ENCODE results near the gene MYBPC1. TPM values are rescaled to one million over a fixed set of nuclear protein-coding genes. Genes with fewer than 3 reads are reported as not detected.
"Not testable (repeated sequence)": the region's sequence is repeated elsewhere in the genome, so short reads cannot be mapped to it uniquely, and the experiment has no call there.

The MYBPC1 gene
- total and polyA plus RNA-seq, 7 donors, result 1,084 to 7,509 (median 4,088) TPM

DNA sequence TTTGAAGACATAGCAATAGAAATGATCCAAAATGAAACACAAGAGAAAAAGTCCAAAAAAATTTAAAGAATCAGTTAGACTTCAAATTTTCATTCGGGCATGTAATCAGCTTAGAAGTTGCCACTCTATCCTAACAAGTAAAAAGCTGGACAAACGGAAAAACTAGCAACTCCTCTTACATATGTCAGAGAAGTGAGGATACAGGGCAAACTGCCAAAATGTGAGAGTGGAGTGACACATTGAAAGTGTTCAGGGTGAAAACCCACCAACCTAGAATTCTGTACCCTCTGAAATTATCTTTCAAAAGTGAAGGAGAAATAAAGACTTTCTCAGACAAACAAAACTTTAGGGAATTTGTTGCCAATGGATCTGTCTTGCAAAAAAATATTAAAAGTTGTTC, 60.6 kb downstream of the MYBPC1 start:
- H3K27ac ChIP-seq, result no peak overlapping the region
- no peaks in the 10 kb centered on the region for H3K27me3 ChIP-seq (ENCODE audit: insufficient read depth in 3 of 3, low read length in 2 of 3)
- no peak for ATAC-seq
- WGBS, 3 donors, result 37 to 48% (median 42%) methylated on average over 2 of the region's 2 CpGs
- H3K4me1 ChIP-seq, result no peaks in the 10 kb centered on the region
- DNase-seq, result no peak
- intact Hi-C loops (cut with DNase I), result loop anchor here in 1 of 2 donors (10.0 kb wide), 1 partner anchor 341 kb away; no protein-coding TSS in a partner anchor
- H3K36me3 ChIP-seq (ENCODE audit: insufficient read depth in 1 of 2, low read depth in 1 of 2), result peaks cover 3 to 100% of the 10 kb centered on the region in 2 donors
- TF ChIP-seq, protein P1, sequence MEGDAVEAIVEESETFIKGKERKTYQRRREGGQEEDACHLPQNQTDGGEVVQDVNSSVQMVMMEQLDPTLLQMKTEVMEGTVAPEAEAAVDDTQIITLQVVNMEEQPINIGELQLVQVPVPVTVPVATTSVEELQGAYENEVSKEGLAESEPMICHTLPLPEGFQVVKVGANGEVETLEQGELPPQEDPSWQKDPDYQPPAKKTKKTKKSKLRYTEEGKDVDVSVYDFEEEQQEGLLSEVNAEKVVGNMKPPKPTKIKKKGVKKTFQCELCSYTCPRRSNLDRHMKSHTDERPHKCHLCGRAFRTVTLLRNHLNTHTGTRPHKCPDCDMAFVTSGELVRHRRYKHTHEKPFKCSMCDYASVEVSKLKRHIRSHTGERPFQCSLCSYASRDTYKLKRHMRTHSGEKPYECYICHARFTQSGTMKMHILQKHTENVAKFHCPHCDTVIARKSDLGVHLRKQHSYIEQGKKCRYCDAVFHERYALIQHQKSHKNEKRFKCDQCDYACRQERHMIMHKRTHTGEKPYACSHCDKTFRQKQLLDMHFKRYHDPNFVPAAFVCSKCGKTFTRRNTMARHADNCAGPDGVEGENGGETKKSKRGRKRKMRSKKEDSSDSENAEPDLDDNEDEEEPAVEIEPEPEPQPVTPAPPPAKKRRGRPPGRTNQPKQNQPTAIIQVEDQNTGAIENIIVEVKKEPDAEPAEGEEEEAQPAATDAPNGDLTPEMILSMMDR (IDR thresholded peaks at IDR 0.05), result no peak
- no peak overlapping the region for H3K4me3 ChIP-seq
- H3K9me3 ChIP-seq, result no peaks in the 10 kb centered on the region

DNA sequence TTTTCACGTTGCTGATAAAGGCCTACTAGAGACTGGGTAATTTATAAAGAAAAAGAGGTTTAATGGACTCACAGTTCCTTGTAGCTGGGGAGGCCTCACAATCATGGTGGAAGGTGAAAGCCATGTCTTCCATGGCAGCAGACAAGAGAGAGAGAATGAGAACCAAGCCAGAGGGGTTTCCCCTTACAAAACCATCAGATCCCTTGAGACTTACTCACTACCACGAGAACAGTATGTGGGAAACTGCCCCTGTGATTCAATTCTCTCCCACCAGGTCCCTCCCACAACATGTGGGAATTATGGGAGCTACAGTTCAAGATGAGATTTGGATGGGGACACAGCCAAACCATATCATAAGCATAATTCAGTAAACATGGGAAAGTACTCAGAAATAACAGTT, 65.9 kb downstream of the MYBPC1 start:
- H3K4me1 ChIP-seq; H3K9me3 ChIP-seq; intact Hi-C loops (cut with DNase I); H3K27ac ChIP-seq; H3K27me3 ChIP-seq (ENCODE audit: insufficient read depth in 3 of 3, low read length in 2 of 3); H3K4me3 ChIP-seq; DNase-seq: not testable (repeated sequence)
- H3K36me3 ChIP-seq (ENCODE audit: insufficient read depth in 1 of 2, low read depth in 1 of 2), result peaks cover 0 to 100% of the 10 kb centered on the region in 2 donors
- ATAC-seq, result peak in 2 of 4 donors; percentile 41 to 49
- 41 to 46% (median 43%) methylated on average over 2 of the region's 2 CpGs for WGBS, 3 donors

DNA sequence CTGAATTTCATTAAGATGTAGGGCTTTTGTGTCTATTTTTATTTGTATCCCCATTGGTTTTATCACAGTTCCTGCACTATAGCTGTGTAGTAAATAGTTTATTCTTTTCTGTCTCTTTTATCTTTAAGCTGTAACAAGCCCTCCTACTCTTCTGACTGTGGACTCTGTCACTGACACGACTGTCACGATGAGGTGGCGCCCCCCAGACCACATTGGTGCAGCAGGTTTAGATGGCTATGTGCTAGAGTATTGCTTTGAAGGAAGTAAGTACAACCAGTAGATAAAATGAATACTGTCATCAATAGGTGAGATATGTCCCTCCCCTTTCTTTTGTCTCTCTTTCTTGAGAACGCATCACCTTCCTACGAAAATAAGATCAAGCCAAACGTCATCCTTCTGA, 68.5 kb downstream of the MYBPC1 start:
- no peak overlapping the region for H3K4me3 ChIP-seq
- H3K4me1 ChIP-seq, result no peaks in the 10 kb centered on the region
- H3K27ac ChIP-seq, result peak overlapping the region; percentile 19
- TF ChIP-seq, protein P1 (IDR thresholded peaks at IDR 0.05), result no peak
- no peaks in the 10 kb centered on the region for H3K27me3 ChIP-seq (ENCODE audit: insufficient read depth in 3 of 3, low read length in 2 of 3)
- ATAC-seq (no peak), DNase-seq (no peak)
- no peaks in the 10 kb centered on the region for H3K9me3 ChIP-seq
- WGBS, 3 donors, result 73 to 85% (median 76%) methylated on average over 6 of the region's 6 CpGs
- intact Hi-C loops (cut with DNase I), result no loop called here
- peaks cover 0 to 98% of the 10 kb centered on the region in 2 donors for H3K36me3 ChIP-seq (ENCODE audit: insufficient read depth in 1 of 2, low read depth in 1 of 2)

DNA sequence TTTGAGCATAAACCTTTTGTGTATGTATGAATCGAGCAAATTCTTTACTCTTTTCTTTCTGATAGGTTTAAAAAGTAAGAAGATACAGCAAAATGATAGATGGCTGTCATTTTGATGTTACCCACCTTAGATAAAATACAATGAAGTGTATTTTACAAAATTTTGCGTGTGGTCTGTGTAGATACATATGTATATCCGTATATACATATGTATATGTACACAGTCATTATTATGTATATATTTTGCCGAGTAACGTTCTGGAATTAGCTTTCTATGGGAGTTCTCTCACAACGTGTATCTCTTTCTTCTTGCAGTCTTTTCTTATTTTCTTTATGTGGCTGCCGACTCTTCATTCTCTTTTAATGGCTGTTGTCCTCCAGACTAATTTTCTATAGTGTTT, 70.2 kb downstream of the MYBPC1 start:
- no peak overlapping the region for H3K4me3 ChIP-seq
- no peaks in the 10 kb centered on the region for H3K4me1 ChIP-seq
- DNase-seq (no peak), ATAC-seq (no peak)
- WGBS, 3 donors, result 59 to 65% (median 60%) methylated on average over 7 of the region's 7 CpGs
- peaks cover 0 to 97% of the 10 kb centered on the region in 2 donors for H3K36me3 ChIP-seq (ENCODE audit: insufficient read depth in 1 of 2, low read depth in 1 of 2)
- TF ChIP-seq, protein P1 (IDR thresholded peaks at IDR 0.05), result no peak
- intact Hi-C loops (cut with DNase I), result loop anchor here in 1 of 2 donors (5.0 kb wide), 1 partner anchor 33 kb away; no protein-coding TSS in a partner anchor
- H3K9me3 ChIP-seq, result no peaks in the 10 kb centered on the region
- no peaks in the 10 kb centered on the region for H3K27me3 ChIP-seq (ENCODE audit: insufficient read depth in 3 of 3, low read length in 2 of 3)
- H3K27ac ChIP-seq, result peak overlapping the region; percentile 31

DNA sequence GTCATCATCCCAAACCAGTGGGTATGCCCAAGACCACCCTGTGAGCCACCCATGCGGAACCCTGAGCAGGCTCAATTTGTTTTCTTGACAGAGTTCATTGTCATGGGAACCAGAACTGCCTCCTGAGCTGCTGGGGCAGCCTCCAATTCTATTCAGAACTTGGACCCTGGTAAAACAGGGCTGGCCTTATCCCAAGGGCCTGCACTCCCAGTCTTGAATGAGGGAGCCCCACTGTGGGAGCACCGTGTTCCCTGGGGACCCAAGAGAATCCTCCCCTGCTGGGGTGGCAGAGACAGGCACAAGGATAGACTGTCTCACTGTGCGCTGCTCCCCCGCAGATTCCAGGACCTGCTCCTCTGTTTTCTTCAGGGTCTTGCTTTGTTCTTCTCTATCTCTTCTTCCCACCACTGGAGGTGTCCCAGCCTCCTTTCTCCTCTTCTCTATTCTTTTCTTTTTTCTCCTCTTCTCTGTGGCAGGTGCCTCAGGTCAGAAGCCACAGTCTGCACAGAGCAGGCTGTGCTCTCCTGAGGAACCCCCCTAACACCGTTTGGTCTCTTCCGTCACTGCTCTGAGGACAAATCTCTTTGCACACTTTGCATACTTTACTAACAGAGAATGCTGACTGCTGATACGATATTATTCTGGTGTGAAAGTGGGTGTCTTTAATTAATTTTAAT, 71.4 kb downstream of the MYBPC1 start:
- peaks cover 0 to 96% of the 10 kb centered on the region in 2 donors for H3K36me3 ChIP-seq (ENCODE audit: insufficient read depth in 1 of 2, low read depth in 1 of 2)
- no peaks in the 10 kb centered on the region for H3K27me3 ChIP-seq (ENCODE audit: insufficient read depth in 3 of 3, low read length in 2 of 3)
- no peak for DNase-seq
- peak in 2 of 4 donors; percentile 10 to 14 for ATAC-seq
- H3K9me3 ChIP-seq, result no peaks in the 10 kb centered on the region
- H3K4me1 ChIP-seq, result no peaks in the 10 kb centered on the region
- H3K4me3 ChIP-seq, result no peak overlapping the region
- TF ChIP-seq, protein P1 (IDR thresholded peaks at IDR 0.05), result no peak
- intact Hi-C loops (cut with DNase I), result loop anchor here in 1 of 2 donors (5.0 kb wide), 1 partner anchor 34 kb away; no protein-coding TSS in a partner anchor
- WGBS, 3 donors, result 63 to 80% (median 71%) methylated on average over 7 of the region's 7 CpGs
- peak overlapping the region; percentile 7 for H3K27ac ChIP-seq
